Measurements from ENCODE around the gene MUC13.

MUC13 gene

GRCh38 chr3:124935794-124936542 is 1.4 kb upstream of the MUC13 start:
- TF ChIP-seq SIN3A (IDR thresholded peaks at IDR 0.05; ENCODE audit: borderline replicate concordance, insufficient read depth, low read length) = no peak
- no peak for TF ChIP-seq FOXP2 (optimal IDR thresholded peaks at IDR 0.05; ENCODE audit: borderline replicate concordance, extremely low read depth, extremely low read length, insufficient read depth)
- no peak for TF ChIP-seq REST (IDR thresholded peaks at IDR 0.05; ENCODE audit: insufficient read depth in 1 of 2, low read depth in 2 of 2, low read length in 2 of 2)
- TF ChIP-seq TAF1 (IDR thresholded peaks at IDR 0.05; ENCODE audit: borderline replicate concordance, insufficient read depth, low read length) = no peak
- no peak for TF ChIP-seq POLR2AphosphoS5 (IDR thresholded peaks at IDR 0.05; ENCODE audit: low read depth, low read length)

- no peak for TF ChIP-seq FOXP2 (optimal IDR thresholded peaks at IDR 0.05; ENCODE audit: borderline replicate concordance, extremely low read depth, extremely low read length, insufficient read depth)
- TF ChIP-seq REST (IDR thresholded peaks at IDR 0.05; ENCODE audit: insufficient read depth in 1 of 2, low read depth in 2 of 2, low read length in 2 of 2) = no peak
- no peak for TF ChIP-seq POLR2AphosphoS5 (IDR thresholded peaks at IDR 0.05; ENCODE audit: low read depth, low read length)
- no peak for TF ChIP-seq TAF1 (IDR thresholded peaks at IDR 0.05; ENCODE audit: borderline replicate concordance, insufficient read depth, low read length)
- no peak for TF ChIP-seq SIN3A (IDR thresholded peaks at IDR 0.05; ENCODE audit: borderline replicate concordance, insufficient read depth, low read length)
These were observed 713 bp upstream of the MUC13 start for GRCh38 chr3:124935264-124935663.

DNA sequence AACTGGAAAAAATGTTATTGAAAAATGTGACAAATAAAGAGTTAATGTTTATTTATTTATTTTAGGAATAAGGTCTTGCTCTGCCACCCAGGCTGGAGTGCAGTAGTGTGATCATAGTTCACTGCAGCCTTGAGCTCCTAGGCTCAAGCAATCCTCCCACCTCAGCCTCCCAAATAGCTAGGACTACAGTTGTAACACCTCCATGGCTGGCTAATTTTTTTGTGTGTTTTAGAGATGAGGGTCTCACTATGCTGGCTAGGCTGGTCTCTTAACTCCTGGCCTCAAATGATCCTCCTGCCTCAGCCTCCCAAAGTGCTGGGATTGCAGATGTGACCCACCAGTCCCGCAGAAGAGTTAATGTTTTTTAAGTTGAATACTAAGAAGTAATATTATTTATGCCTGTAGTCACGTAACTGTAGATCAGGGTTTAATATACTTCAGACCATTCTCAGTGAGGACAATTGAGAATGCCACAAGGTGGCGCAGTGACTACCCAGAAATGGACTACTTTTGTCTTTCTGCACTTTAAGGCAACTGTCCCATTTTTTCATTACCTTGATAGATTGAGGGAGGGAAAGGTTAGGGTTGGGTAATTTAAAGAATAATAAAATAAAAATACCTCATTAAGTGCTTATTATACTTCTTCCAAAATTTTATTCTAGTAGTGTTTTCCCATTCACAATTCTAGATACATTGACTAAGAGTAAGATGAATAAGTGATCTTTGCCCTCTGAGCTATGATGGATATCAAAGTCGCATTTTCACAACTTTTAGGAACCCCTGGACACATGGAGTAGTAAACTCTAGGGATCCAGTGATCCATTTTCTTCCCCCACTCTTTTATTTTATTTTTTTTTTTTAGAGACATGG is 6.0 kb downstream of the MUC13 start:
- TF ChIP-seq REST (IDR thresholded peaks at IDR 0.05; ENCODE audit: insufficient read depth in 1 of 2, low read depth in 2 of 2, low read length in 2 of 2) (no peak), POLR2AphosphoS5 (IDR thresholded peaks at IDR 0.05; ENCODE audit: low read depth, low read length) (no peak), SIN3A (IDR thresholded peaks at IDR 0.05; ENCODE audit: borderline replicate concordance, insufficient read depth, low read length) (no peak), TAF1 (IDR thresholded peaks at IDR 0.05; ENCODE audit: borderline replicate concordance, insufficient read depth, low read length) (no peak), FOXP2 (optimal IDR thresholded peaks at IDR 0.05; ENCODE audit: borderline replicate concordance, extremely low read depth, extremely low read length, insufficient read depth) (no peak)

- no peak for TF ChIP-seq SIN3A (IDR thresholded peaks at IDR 0.05; ENCODE audit: borderline replicate concordance, insufficient read depth, low read length)
- no peak for TF ChIP-seq REST (IDR thresholded peaks at IDR 0.05; ENCODE audit: insufficient read depth in 1 of 2, low read depth in 2 of 2, low read length in 2 of 2)
- no peak for TF ChIP-seq TAF1 (IDR thresholded peaks at IDR 0.05; ENCODE audit: borderline replicate concordance, insufficient read depth, low read length)
- TF ChIP-seq FOXP2 (optimal IDR thresholded peaks at IDR 0.05; ENCODE audit: borderline replicate concordance, extremely low read depth, extremely low read length, insufficient read depth) = no peak
These were observed 6.9 kb downstream of the MUC13 start for GRCh38 chr3:124927574-124928045.
